ENCODE measurements around the gene SLC8A3.

The SLC8A3 gene

DNA sequence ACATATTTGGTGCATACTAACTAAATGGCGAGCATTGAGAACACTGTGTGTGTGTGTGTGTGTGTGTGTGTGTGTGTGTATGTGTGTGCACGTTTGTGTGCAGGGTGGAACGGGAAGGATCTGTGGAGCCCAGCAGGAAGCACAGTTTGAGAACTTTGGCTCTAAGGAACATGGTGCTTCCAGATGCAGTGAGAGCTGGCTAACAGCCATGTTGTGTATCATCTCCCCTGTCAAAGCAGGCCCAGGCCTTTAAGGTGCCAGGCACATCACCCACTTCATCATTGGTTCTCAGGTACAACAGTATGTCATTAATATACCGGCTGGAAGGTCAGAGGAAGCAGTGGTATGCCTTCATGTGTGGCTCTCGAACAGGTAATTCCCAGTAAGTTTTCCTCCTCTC, 72.5 kb downstream of the SLC8A3 start:
- Histone ChIP-seq H3K9me3 (no peaks in the 10 kb centered on the region), H3K27me3 (no peaks in the 10 kb centered on the region), H3K4me1 (ENCODE audit: control insufficient read depth in 1 of 2, insufficient read depth in 1 of 2, low read depth in 1 of 2, low read length in 1 of 2) (no peaks in the 10 kb centered on the region), H3K4me3 (ENCODE audit: low read depth in 1 of 2, low read length in 1 of 2) (no peak overlapping the region), H3K36me3 (no peaks in the 10 kb centered on the region), H3K27ac (no peak overlapping the region)
- TF ChIP-seq, protein P1, sequence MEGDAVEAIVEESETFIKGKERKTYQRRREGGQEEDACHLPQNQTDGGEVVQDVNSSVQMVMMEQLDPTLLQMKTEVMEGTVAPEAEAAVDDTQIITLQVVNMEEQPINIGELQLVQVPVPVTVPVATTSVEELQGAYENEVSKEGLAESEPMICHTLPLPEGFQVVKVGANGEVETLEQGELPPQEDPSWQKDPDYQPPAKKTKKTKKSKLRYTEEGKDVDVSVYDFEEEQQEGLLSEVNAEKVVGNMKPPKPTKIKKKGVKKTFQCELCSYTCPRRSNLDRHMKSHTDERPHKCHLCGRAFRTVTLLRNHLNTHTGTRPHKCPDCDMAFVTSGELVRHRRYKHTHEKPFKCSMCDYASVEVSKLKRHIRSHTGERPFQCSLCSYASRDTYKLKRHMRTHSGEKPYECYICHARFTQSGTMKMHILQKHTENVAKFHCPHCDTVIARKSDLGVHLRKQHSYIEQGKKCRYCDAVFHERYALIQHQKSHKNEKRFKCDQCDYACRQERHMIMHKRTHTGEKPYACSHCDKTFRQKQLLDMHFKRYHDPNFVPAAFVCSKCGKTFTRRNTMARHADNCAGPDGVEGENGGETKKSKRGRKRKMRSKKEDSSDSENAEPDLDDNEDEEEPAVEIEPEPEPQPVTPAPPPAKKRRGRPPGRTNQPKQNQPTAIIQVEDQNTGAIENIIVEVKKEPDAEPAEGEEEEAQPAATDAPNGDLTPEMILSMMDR (IDR thresholded peaks at IDR 0.05): no peak

GRCh38 chr14:70114621-70115156, 74.1 kb downstream of the SLC8A3 start:
- TF ChIP-seq, protein P1 (IDR thresholded peaks at IDR 0.05): no peak
- Histone ChIP-seq H3K4me1 (ENCODE audit: control insufficient read depth in 1 of 2, insufficient read depth in 1 of 2, low read depth in 1 of 2, low read length in 1 of 2) (no peaks in the 10 kb centered on the region), H3K9me3 (no peaks in the 10 kb centered on the region), H3K27me3 (no peaks in the 10 kb centered on the region), H3K4me3 (ENCODE audit: low read depth in 1 of 2, low read length in 1 of 2) (no peak overlapping the region), H3K27ac (no peak overlapping the region), H3K36me3 (no peaks in the 10 kb centered on the region)

- Histone ChIP-seq H3K4me3 (ENCODE audit: low read depth in 1 of 2, low read length in 1 of 2) (no peak overlapping the region), H3K27ac (no peak overlapping the region), H3K4me1 (ENCODE audit: control insufficient read depth in 1 of 2, insufficient read depth in 1 of 2, low read depth in 1 of 2, low read length in 1 of 2) (no peaks in the 10 kb centered on the region), H3K36me3 (no peaks in the 10 kb centered on the region), H3K9me3 (no peaks in the 10 kb centered on the region), H3K27me3 (no peaks in the 10 kb centered on the region)
- TF ChIP-seq, protein P1 (IDR thresholded peaks at IDR 0.05): no peak
Observed at GRCh38 chr14:70113211-70113610, 75.5 kb downstream of the SLC8A3 start.

DNA sequence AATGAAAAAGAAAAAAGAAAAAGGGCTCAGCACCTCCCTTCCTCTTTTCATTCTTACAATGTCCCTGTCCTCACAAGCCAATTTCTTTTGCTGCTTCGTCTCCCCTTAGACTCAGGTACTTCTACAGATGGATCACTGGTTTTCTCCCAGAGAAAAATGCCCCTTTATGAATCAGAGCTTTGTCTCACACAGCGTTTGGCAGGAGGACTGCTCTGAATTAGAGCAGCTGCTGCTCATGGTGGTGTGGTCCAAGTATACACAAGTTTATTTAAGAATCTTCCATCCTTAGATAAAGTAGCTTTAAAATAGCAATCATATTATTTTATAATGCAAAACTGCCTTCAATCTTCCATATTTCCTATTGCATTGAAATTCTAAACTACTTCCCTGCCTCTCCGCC, 80.3 kb downstream of the SLC8A3 start:
- no peaks in the 10 kb centered on the region for H3K36me3 ChIP-seq
- TF ChIP-seq, protein P1 (IDR thresholded peaks at IDR 0.05): no peak
- H3K4me3 ChIP-seq (ENCODE audit: low read depth in 1 of 2, low read length in 1 of 2): no peak overlapping the region
- no peaks in the 10 kb centered on the region for H3K4me1 ChIP-seq (ENCODE audit: control insufficient read depth in 1 of 2, insufficient read depth in 1 of 2, low read depth in 1 of 2, low read length in 1 of 2)
- H3K27ac ChIP-seq: no peak overlapping the region
- peaks cover 3% of the 10 kb centered on the region for H3K27me3 ChIP-seq
- H3K9me3 ChIP-seq: no peaks in the 10 kb centered on the region

- Histone ChIP-seq H3K9me3 (no peaks in the 10 kb centered on the region), H3K4me3 (ENCODE audit: low read depth in 1 of 2, low read length in 1 of 2) (no peak overlapping the region), H3K27me3 (peaks cover 3% of the 10 kb centered on the region), H3K36me3 (no peaks in the 10 kb centered on the region), H3K4me1 (ENCODE audit: control insufficient read depth in 1 of 2, insufficient read depth in 1 of 2, low read depth in 1 of 2, low read length in 1 of 2) (no peaks in the 10 kb centered on the region), H3K27ac (no peak overlapping the region)
- TF ChIP-seq, protein P1 (IDR thresholded peaks at IDR 0.05): no peak
Observed at GRCh38 chr14:70107309-70107708, 81.4 kb downstream of the SLC8A3 start.

GRCh38 chr14:70100071-70100470, 88.7 kb downstream of the SLC8A3 start:
- no peaks in the 10 kb centered on the region for H3K36me3 ChIP-seq
- TF ChIP-seq, protein P1 (IDR thresholded peaks at IDR 0.05): no peak
- no peaks in the 10 kb centered on the region for H3K9me3 ChIP-seq
- H3K4me3 ChIP-seq (ENCODE audit: low read depth in 1 of 2, low read length in 1 of 2): no peak overlapping the region
- no peaks in the 10 kb centered on the region for H3K4me1 ChIP-seq (ENCODE audit: control insufficient read depth in 1 of 2, insufficient read depth in 1 of 2, low read depth in 1 of 2, low read length in 1 of 2)
- no peak overlapping the region for H3K27ac ChIP-seq
- H3K27me3 ChIP-seq: peaks cover 8% of the 10 kb centered on the region

Measured in neutrophil (primary cell).